Activated CD4-positive, alpha-beta T cell treated with anti-CD3 and anti-CD28 coated beads, Interleukin-2, amount 10 ng/mL, durations not matched to agents 24 days and 14 days (primary cell): ENCODE measurements around the gene TMEM245. TPM values are rescaled to one million over a fixed set of nuclear protein-coding genes. Genes with fewer than 3 reads are reported as not detected.

Experiments
- DNase-seq: peaks from one replicate; pipeline ENCODE4 v3.0.0; 2022
- H3K27ac Mint-ChIP-seq: one replicate; pipeline ENCODE4 v1.8.0; 2022; ENCODE audit warnings: mild to moderate bottlenecking, mixed read lengths
- H3K27me3 Mint-ChIP-seq: one replicate; pipeline ENCODE4 v1.8.0; 2022; ENCODE audit warnings: mixed read lengths
- H3K36me3 Mint-ChIP-seq: one replicate; pipeline ENCODE4 v1.8.0; 2022; ENCODE audit warnings: low read depth, mild to moderate bottlenecking, mixed read lengths
- H3K4me1 Mint-ChIP-seq: one replicate; pipeline ENCODE4 v1.8.0; 2021; ENCODE audit warnings: mixed read lengths
- H3K4me3 Mint-ChIP-seq: one replicate; pipeline ENCODE4 v1.8.0; 2022; ENCODE audit warnings: mild to moderate bottlenecking, moderate library complexity, mixed read lengths
- H3K9me3 Mint-ChIP-seq: one replicate; pipeline ENCODE4 v1.8.0; 2021; ENCODE audit warnings: mixed read lengths
- intact Hi-C: fragments of 100-400 bp; cut with micrococcal nuclease; formaldehyde crosslinking; loops from one replicate; pipeline ENCODE4 v1.15.1; 2023
- total RNA-seq: library from RNA; stranded (reverse); gene quantifications from 2 replicates; pipeline ENCODE4 v1.2.3, GENCODE V29; 2022

The TMEM245 gene
- total RNA-seq, result 26.7 and 27.0 TPM in 2 replicates

DNA sequence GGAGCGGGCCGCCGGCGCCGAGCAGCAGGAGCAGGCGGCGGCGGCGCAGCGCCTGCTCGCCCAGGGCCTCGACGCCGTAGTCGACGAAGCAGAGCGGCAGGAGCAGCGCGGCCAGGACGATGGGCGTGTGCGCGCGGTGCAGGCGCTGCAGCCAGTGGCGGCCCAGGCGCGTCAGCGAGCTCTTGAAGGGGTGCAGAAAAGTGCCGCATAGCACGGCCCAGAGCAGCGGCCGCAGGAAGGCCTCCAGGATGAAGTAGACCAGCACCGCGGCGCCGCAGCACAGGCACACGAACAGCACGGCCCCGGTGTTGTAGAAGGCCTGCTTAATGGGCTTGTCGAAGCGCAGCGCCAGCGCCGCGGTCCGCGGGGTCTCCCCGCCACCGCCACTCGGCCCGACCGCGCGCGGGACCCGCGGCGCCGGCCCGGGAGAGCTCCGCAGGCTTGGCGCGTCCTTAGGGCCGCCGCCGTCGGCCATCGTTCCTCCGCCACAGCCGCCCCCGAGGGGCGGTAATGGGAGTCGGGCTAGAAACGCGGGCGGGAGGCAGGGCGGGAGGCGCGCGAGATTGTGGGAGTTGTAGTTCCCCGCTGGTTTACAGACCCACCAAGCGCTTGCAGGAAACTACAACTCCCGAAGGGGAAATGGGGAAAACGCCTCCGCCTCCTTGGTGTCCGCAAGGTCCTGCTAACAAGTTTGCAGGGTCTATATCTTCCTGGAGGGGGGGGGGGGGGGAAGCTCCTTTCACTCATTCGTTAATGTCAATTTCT is at the start of gene TMEM245:
TMEM245 (minus strand) TSS at position 509 of the 765 bp plus-strand sequence; CDS start at position 475, 34 bp downstream.
- Mint-ChIP-seq H3K9me3 (peaks cover 3% of the 10 kb centered on the region), H3K27me3 (no peaks in the 10 kb centered on the region), H3K27ac (peak within 1 kb of the TSS; percentile 94), H3K4me1 (peaks cover 38% of the 10 kb centered on the region), H3K4me3 (peak within 1 kb of the TSS; percentile 90), H3K36me3 (peaks cover 23% of the 10 kb centered on the region)
- DNase-seq, result peak; percentile 98
- intact Hi-C loops, result loop anchor here (1.0 to 10.0 kb wide), 7 partner anchors 9 to 1135 kb away; partner anchors contain the start of genes ABITRAM, ELP1 and TXN

- H3K9me3 Mint-ChIP-seq, result peaks cover 7% of the 10 kb centered on the region
- peaks cover 2% of the 10 kb centered on the region for H3K4me1 Mint-ChIP-seq
- H3K36me3 Mint-ChIP-seq, result no peaks in the 10 kb centered on the region
- H3K27ac Mint-ChIP-seq, result no peak overlapping the region
- no peak for DNase-seq
- peaks cover 54% of the 10 kb centered on the region for H3K27me3 Mint-ChIP-seq
- intact Hi-C loops, result no loop called here
- no peak overlapping the region for H3K4me3 Mint-ChIP-seq
These were observed 48.4 kb upstream of the TMEM245 start for GRCh38 chr9:109168170-109168569.

DNA sequence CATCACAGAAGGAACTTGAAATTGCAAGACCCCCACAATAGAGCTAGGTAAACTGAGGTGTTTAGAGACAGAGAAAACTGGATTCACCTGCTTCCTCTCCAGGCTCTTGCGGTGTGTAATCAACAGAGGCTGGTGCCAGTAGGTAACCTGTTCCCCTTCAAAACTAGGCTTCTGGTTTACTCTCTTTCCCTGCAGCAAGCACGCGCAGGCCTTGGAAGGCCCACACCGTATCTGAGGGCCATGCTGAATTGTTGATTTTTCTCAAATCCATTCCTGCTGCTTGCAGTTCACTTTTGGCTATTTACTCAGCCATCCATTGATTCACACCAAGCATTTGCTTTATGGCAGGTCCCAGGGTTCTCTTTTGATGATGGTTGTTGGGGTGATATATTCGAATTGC is 48.0 kb upstream of the TMEM245 start:
- Mint-ChIP-seq H3K27me3 (peaks cover 55% of the 10 kb centered on the region), H3K9me3 (peaks cover 7% of the 10 kb centered on the region), H3K4me1 (peaks cover 2% of the 10 kb centered on the region), H3K27ac (no peak overlapping the region), H3K36me3 (no peaks in the 10 kb centered on the region), H3K4me3 (no peak overlapping the region)
- DNase-seq, result no peak
- intact Hi-C loops, result no loop called here

GRCh38 chr9:109166771-109167601 is 47.2 kb upstream of the TMEM245 start, which contains the start of gene FRRS1L:
TSS of gene FRRS1L (minus strand) at chr9:109167249. CDS start at chr9:109167138, 111 bp downstream.
- no peak for DNase-seq
- intact Hi-C loops, result no loop called here
- H3K36me3 Mint-ChIP-seq, result no peaks in the 10 kb centered on the region
- peaks cover 7% of the 10 kb centered on the region for H3K9me3 Mint-ChIP-seq
- H3K4me1 Mint-ChIP-seq, result peaks cover 2% of the 10 kb centered on the region
- H3K27ac Mint-ChIP-seq, result no peak within 1 kb of the TSS
- peaks cover 58% of the 10 kb centered on the region for H3K27me3 Mint-ChIP-seq
- H3K4me3 Mint-ChIP-seq, result peak within 1 kb of the TSS; percentile 48

- H3K4me1 Mint-ChIP-seq, result peaks cover 2% of the 10 kb centered on the region
- H3K4me3 Mint-ChIP-seq, result no peak overlapping the region
- intact Hi-C loops, result no loop called here
- no peak for DNase-seq
- no peaks in the 10 kb centered on the region for H3K36me3 Mint-ChIP-seq
- peaks cover 7% of the 10 kb centered on the region for H3K9me3 Mint-ChIP-seq
- no peak overlapping the region for H3K27ac Mint-ChIP-seq
- peaks cover 59% of the 10 kb centered on the region for H3K27me3 Mint-ChIP-seq
These were observed 46.5 kb upstream of the TMEM245 start for GRCh38 chr9:109166171-109166770.

- peaks cover 2% of the 10 kb centered on the region for H3K4me1 Mint-ChIP-seq
- intact Hi-C loops, result no loop called here
- no peak overlapping the region for H3K4me3 Mint-ChIP-seq
- no peak overlapping the region for H3K27ac Mint-ChIP-seq
- peaks cover 7% of the 10 kb centered on the region for H3K9me3 Mint-ChIP-seq
- peaks cover 52% of the 10 kb centered on the region for H3K27me3 Mint-ChIP-seq
- H3K36me3 Mint-ChIP-seq, result no peaks in the 10 kb centered on the region
- DNase-seq, result no peak
These were observed 44.3 kb upstream of the TMEM245 start for GRCh38 chr9:109164042-109164441.

- no peak overlapping the region for H3K27ac Mint-ChIP-seq
- intact Hi-C loops, result no loop called here
- no peaks in the 10 kb centered on the region for H3K36me3 Mint-ChIP-seq
- peaks cover 2% of the 10 kb centered on the region for H3K4me1 Mint-ChIP-seq
- peaks cover 53% of the 10 kb centered on the region for H3K27me3 Mint-ChIP-seq
- H3K9me3 Mint-ChIP-seq, result peaks cover 7% of the 10 kb centered on the region
- H3K4me3 Mint-ChIP-seq, result no peak overlapping the region
- DNase-seq, result no peak
These were observed 43.4 kb upstream of the TMEM245 start for GRCh38 chr9:109163194-109163593.

DNA sequence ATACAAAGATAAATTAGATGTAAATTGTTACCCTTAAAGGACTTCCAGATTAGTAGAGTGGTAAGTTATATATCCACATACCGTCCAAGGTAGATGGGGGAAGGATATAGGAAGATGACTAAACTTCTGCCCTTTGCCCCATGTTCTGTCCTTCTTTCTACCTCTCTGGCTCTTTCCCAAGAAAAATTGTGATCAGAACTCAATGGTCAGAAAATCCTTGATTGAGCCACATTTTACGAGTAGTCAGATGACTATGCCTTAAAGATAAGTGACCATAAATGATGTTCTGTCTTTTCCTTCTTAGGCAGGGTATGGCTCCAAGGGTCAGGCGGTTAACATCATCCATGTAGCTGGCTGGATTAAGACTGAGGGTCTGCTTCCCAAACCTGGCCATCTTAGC is 42.9 kb upstream of the TMEM245 start:
- Mint-ChIP-seq H3K4me3 (no peak overlapping the region), H3K27ac (no peak overlapping the region), H3K4me1 (peaks cover 2% of the 10 kb centered on the region), H3K27me3 (peaks cover 52% of the 10 kb centered on the region), H3K36me3 (no peaks in the 10 kb centered on the region), H3K9me3 (peaks cover 7% of the 10 kb centered on the region)
- no peak for DNase-seq
- intact Hi-C loops, result no loop called here

GRCh38 chr9:109161471-109161870 is 41.7 kb upstream of the TMEM245 start:
- Mint-ChIP-seq H3K27ac (no peak overlapping the region), H3K9me3 (peaks cover 7% of the 10 kb centered on the region), H3K4me1 (no peaks in the 10 kb centered on the region)

DNA sequence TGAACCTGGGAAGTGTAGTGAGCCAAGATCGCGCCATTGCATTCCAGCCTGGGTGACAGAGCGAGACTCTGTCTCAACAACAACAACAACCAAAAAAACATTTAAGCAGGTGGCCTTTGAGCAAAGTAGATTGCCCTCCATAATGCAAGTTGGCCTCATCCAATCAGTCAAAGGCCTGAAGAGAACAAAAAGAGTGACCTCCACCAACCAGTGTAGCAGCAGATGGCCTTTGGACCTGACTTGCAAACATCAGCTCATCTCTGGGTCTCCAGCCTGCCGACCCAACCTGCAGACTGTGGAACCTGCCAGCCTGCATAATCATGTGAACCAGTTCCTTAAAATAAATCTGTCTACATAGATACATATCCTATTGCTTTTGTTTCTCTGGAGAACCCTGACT is 39.8 kb upstream of the TMEM245 start:
- Mint-ChIP-seq H3K9me3 (no peaks in the 10 kb centered on the region), H3K4me3 (no peak overlapping the region), H3K36me3 (no peaks in the 10 kb centered on the region), H3K27me3 (peaks cover 34% of the 10 kb centered on the region), H3K27ac (no peak overlapping the region), H3K4me1 (no peaks in the 10 kb centered on the region)
- intact Hi-C loops, result no loop called here
- DNase-seq, result no peak

More at GRCh38 chr9:109161471-109161870, 41.7 kb upstream of the TMEM245 start:
- DNase-seq, result no peak
- Mint-ChIP-seq H3K4me3 (no peak overlapping the region), H3K36me3 (no peaks in the 10 kb centered on the region), H3K27me3 (peaks cover 50% of the 10 kb centered on the region)
- intact Hi-C loops, result no loop called here

GRCh38 chr9:109158651-109159050 is 38.9 kb upstream of the TMEM245 start:
- no peak for DNase-seq
- no peaks in the 10 kb centered on the region for H3K4me1 Mint-ChIP-seq
- H3K27ac Mint-ChIP-seq, result no peak overlapping the region
- intact Hi-C loops, result no loop called here
- no peaks in the 10 kb centered on the region for H3K9me3 Mint-ChIP-seq
- H3K27me3 Mint-ChIP-seq, result peaks cover 29% of the 10 kb centered on the region
- H3K4me3 Mint-ChIP-seq, result no peak overlapping the region
- no peaks in the 10 kb centered on the region for H3K36me3 Mint-ChIP-seq

- Mint-ChIP-seq H3K27ac (no peak overlapping the region), H3K4me3 (no peak overlapping the region), H3K4me1 (no peaks in the 10 kb centered on the region), H3K27me3 (peaks cover 17% of the 10 kb centered on the region), H3K9me3 (peaks cover 2% of the 10 kb centered on the region), H3K36me3 (no peaks in the 10 kb centered on the region)
- DNase-seq, result no peak
- intact Hi-C loops, result no loop called here
These were observed 37.0 kb upstream of the TMEM245 start for GRCh38 chr9:109156708-109157107.

DNA sequence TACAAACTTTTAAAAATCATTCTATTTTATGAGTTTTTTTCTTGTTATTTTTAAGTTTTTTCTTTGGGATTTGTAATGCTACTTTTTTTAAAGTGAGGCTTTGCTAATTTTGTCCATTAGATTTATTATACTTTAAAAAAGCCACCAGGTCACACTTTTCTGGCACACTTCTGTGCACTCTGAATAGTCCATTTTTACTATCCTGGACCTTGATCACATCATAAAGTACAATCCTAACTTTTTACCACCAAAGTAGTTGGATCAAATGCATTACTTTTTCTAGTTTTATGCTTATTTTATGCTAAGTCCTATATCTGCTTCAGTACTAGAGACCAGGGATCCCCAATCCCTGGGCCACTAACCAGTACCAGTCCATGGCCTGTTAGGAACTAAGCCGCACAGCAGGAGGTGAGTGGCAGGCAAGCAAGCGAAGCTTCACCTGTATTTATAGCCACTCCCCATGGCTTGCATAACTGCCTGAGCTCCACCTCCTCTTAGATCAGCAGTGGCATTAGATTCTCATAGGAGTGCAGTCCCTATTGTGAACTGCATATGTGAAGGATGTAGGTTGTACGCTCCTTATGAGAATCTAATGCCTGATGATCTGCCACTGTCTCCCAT is 31.3 kb upstream of the TMEM245 start:
- H3K4me3 Mint-ChIP-seq, result no peak overlapping the region
- H3K36me3 Mint-ChIP-seq, result no peaks in the 10 kb centered on the region
- peaks cover 4% of the 10 kb centered on the region for H3K9me3 Mint-ChIP-seq
- no peak for DNase-seq
- H3K27ac Mint-ChIP-seq, result no peak overlapping the region
- peaks cover 13% of the 10 kb centered on the region for H3K27me3 Mint-ChIP-seq
- no peaks in the 10 kb centered on the region for H3K4me1 Mint-ChIP-seq
- intact Hi-C loops, result no loop called here
